Measurements from ENCODE around the gene SEC61A1.

DNA sequence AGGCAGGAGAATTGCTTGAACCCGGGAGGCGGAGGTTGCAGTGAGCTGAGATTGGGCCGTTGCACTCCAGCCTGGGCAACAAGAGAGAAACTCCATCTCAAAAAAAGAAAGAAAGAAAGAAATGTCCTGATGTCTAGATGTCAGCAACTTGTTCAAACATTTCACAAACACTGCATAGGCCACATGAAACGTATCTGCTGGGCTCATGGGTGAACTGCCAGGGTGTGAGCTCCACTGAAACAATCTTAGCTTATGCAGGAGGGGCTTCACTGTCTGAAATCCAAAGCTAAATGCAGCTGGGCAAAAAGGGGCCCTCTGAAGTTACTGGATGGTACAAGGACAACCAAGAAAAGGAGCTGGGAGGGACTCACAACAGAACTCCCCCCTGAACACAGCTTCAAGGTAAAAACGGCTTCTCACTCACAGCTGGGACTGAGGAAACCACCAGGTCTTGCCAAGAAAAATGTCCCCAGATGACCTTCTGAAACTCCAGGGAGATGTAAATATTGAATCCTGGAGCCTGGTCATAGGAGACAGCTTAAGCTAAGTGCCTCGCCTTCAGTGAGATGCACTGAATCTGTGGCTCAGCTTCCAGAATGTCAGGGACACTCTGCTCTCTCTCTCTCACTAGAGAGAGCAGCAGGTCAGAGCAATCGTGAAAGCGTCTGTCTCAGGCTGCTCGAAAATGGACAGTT is 31.9 kb downstream of the SEC61A1 start:
- TF ChIP-seq EGR1 (IDR thresholded peaks at IDR 0.05; ENCODE audit: low read depth in 2 of 2) (no peak), SP1 (IDR thresholded peaks at IDR 0.05) (peak; percentile 34), RAD21 (IDR thresholded peaks at IDR 0.05) (no peak), FOXA1 (IDR thresholded peaks at IDR 0.05) (no peak), RXRA (IDR thresholded peaks at IDR 0.05) (peak; percentile 43 to 77), TAF1 (conservative IDR thresholded peaks at IDR 0.05) (no peak)
- TF ChIP-seq, protein P1, sequence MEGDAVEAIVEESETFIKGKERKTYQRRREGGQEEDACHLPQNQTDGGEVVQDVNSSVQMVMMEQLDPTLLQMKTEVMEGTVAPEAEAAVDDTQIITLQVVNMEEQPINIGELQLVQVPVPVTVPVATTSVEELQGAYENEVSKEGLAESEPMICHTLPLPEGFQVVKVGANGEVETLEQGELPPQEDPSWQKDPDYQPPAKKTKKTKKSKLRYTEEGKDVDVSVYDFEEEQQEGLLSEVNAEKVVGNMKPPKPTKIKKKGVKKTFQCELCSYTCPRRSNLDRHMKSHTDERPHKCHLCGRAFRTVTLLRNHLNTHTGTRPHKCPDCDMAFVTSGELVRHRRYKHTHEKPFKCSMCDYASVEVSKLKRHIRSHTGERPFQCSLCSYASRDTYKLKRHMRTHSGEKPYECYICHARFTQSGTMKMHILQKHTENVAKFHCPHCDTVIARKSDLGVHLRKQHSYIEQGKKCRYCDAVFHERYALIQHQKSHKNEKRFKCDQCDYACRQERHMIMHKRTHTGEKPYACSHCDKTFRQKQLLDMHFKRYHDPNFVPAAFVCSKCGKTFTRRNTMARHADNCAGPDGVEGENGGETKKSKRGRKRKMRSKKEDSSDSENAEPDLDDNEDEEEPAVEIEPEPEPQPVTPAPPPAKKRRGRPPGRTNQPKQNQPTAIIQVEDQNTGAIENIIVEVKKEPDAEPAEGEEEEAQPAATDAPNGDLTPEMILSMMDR (IDR thresholded peaks at IDR 0.05; ENCODE audit: low read depth, low read length, missing input control) = no peak
- TF ChIP-seq, protein P2, sequence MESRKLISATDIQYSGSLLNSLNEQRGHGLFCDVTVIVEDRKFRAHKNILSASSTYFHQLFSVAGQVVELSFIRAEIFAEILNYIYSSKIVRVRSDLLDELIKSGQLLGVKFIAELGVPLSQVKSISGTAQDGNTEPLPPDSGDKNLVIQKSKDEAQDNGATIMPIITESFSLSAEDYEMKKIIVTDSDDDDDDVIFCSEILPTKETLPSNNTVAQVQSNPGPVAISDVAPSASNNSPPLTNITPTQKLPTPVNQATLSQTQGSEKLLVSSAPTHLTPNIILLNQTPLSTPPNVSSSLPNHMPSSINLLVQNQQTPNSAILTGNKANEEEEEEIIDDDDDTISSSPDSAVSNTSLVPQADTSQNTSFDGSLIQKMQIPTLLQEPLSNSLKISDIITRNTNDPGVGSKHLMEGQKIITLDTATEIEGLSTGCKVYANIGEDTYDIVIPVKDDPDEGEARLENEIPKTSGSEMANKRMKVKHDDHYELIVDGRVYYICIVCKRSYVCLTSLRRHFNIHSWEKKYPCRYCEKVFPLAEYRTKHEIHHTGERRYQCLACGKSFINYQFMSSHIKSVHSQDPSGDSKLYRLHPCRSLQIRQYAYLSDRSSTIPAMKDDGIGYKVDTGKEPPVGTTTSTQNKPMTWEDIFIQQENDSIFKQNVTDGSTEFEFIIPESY (IDR thresholded peaks at IDR 0.05) = no peak
- TF ChIP-seq, protein P3, sequence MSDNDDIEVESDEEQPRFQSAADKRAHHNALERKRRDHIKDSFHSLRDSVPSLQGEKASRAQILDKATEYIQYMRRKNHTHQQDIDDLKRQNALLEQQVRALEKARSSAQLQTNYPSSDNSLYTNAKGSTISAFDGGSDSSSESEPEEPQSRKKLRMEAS (IDR thresholded peaks at IDR 0.05) = no peak
- TF ChIP-seq, protein P4, sequence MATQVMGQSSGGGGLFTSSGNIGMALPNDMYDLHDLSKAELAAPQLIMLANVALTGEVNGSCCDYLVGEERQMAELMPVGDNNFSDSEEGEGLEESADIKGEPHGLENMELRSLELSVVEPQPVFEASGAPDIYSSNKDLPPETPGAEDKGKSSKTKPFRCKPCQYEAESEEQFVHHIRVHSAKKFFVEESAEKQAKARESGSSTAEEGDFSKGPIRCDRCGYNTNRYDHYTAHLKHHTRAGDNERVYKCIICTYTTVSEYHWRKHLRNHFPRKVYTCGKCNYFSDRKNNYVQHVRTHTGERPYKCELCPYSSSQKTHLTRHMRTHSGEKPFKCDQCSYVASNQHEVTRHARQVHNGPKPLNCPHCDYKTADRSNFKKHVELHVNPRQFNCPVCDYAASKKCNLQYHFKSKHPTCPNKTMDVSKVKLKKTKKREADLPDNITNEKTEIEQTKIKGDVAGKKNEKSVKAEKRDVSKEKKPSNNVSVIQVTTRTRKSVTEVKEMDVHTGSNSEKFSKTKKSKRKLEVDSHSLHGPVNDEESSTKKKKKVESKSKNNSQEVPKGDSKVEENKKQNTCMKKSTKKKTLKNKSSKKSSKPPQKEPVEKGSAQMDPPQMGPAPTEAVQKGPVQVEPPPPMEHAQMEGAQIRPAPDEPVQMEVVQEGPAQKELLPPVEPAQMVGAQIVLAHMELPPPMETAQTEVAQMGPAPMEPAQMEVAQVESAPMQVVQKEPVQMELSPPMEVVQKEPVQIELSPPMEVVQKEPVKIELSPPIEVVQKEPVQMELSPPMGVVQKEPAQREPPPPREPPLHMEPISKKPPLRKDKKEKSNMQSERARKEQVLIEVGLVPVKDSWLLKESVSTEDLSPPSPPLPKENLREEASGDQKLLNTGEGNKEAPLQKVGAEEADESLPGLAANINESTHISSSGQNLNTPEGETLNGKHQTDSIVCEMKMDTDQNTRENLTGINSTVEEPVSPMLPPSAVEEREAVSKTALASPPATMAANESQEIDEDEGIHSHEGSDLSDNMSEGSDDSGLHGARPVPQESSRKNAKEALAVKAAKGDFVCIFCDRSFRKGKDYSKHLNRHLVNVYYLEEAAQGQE (IDR thresholded peaks at IDR 0.05) = no peak
